MCF 10A (cell line): Measurements from ENCODE around the gene TRRAP. TPM values are rescaled to one million over a fixed set of nuclear protein-coding genes. Genes with fewer than 3 reads are reported as not detected.
"Not testable (repeated sequence)": the region's sequence is repeated elsewhere in the genome, so short reads cannot be mapped to it uniquely, and the experiment has no call there.

Experiments
- BruUV-seq: library from RNA; stranded (reverse); fragments of 400-500 nt; replicated peaks from 2 replicates; lab custom pipeline; 2021; lab: Mats Ljungman, UMichigan
- CTCF ChIA-PET: fragments of 300-600 bp; sonication (Branson Sonifier 250); formaldehyde crosslinking; extraction: SDS; loops from one replicate; lab custom pipeline; 2021; ENCODE audit warnings: antibody characterized with exemption, inconsistent platforms; lab: Yijun Ruan, JAX
- POLR2A ChIA-PET: fragments of 300-600, 350-650 bp; sonication (Branson Sonifier 250); formaldehyde crosslinking; extraction: SDS; loops from one replicate; lab custom pipeline; 2020; ENCODE audit warnings: antibody characterized with exemption, inconsistent platforms; lab: Yijun Ruan, JAX
- DNase-seq: peaks from one replicate; pipeline ENCODE4 v3.0.0-alpha.2; 2018; ENCODE audit not compliant: unreplicated experiment
- H3K27ac Mint-ChIP-seq: one replicate; pipeline ENCODE4 v1.8.0; 2022; ENCODE audit warnings: mild to moderate bottlenecking, low read depth, mixed read lengths; ENCODE audit not compliant: unreplicated experiment
- H3K27me3 Mint-ChIP-seq: one replicate; pipeline ENCODE4 v1.8.0; 2022; ENCODE audit warnings: mixed read lengths; ENCODE audit not compliant: insufficient read depth, unreplicated experiment
- H3K36me3 Mint-ChIP-seq: one replicate; pipeline ENCODE4 v1.8.0; 2022; ENCODE audit warnings: mild to moderate bottlenecking, moderate library complexity, mixed read lengths; ENCODE audit not compliant: insufficient read depth, unreplicated experiment
- H3K4me1 Mint-ChIP-seq: one replicate; pipeline ENCODE4 v1.8.0; 2022; ENCODE audit warnings: mixed read lengths; ENCODE audit not compliant: insufficient read depth, unreplicated experiment
- H3K4me3 Mint-ChIP-seq: one replicate; pipeline ENCODE4 v1.8.0; 2022; ENCODE audit warnings: mild to moderate bottlenecking, moderate library complexity, mixed read lengths; ENCODE audit not compliant: unreplicated experiment
- H3K9me3 Mint-ChIP-seq: one replicate; pipeline ENCODE4 v1.8.0; 2022; ENCODE audit warnings: mixed read lengths; ENCODE audit not compliant: unreplicated experiment
- intact Hi-C: fragments of 100-400 bp; cut with micrococcal nuclease; formaldehyde crosslinking; loops from 2 replicates; pipeline ENCODE4 v1.14.1; 2022
- total RNA-seq: library from RNA; stranded (reverse); gene quantifications from 2 replicates; pipeline ENCODE4 v1.2.3, GENCODE V29; 2022
- TF ChIP-seq, protein P1 (sequence below): fragments of 200-600 bp; IDR thresholded peaks from one replicate; pipeline ENCODE4 v1.8.0; 2022; ENCODE audit warnings: antibody characterized with exemption, mild to moderate bottlenecking; ENCODE audit not compliant: unreplicated experiment

Gene TRRAP
- total RNA-seq, 1 experiment from 2014 or later = 30.4 TPM

- H3K36me3 Mint-ChIP-seq = no peaks in the 10 kb centered on the region
- POLR2A ChIA-PET = no interaction called here
- no peak overlapping the region for H3K4me3 Mint-ChIP-seq
- peak; percentile 46 for DNase-seq
- TF ChIP-seq, protein P1, sequence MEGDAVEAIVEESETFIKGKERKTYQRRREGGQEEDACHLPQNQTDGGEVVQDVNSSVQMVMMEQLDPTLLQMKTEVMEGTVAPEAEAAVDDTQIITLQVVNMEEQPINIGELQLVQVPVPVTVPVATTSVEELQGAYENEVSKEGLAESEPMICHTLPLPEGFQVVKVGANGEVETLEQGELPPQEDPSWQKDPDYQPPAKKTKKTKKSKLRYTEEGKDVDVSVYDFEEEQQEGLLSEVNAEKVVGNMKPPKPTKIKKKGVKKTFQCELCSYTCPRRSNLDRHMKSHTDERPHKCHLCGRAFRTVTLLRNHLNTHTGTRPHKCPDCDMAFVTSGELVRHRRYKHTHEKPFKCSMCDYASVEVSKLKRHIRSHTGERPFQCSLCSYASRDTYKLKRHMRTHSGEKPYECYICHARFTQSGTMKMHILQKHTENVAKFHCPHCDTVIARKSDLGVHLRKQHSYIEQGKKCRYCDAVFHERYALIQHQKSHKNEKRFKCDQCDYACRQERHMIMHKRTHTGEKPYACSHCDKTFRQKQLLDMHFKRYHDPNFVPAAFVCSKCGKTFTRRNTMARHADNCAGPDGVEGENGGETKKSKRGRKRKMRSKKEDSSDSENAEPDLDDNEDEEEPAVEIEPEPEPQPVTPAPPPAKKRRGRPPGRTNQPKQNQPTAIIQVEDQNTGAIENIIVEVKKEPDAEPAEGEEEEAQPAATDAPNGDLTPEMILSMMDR = no peak
- H3K27ac Mint-ChIP-seq = no peak overlapping the region
- intact Hi-C loops = no loop called here
- no peaks in the 10 kb centered on the region for H3K27me3 Mint-ChIP-seq
- CTCF ChIA-PET = interaction anchor here (0.6 to 1.1 kb wide), 7 partner anchors 9 to 619 kb away, joined by 3 to 4 read pairs (median 3); no protein-coding TSS in a partner anchor
- no TSS peak for BruUV-seq
- H3K9me3 Mint-ChIP-seq = no peaks in the 10 kb centered on the region
- no peaks in the 10 kb centered on the region for H3K4me1 Mint-ChIP-seq
Measured at GRCh38 chr7:98872328-98872924, 5.9 kb upstream of the TRRAP start.

- H3K27ac Mint-ChIP-seq, H3K4me3 Mint-ChIP-seq, H3K36me3 Mint-ChIP-seq, H3K9me3 Mint-ChIP-seq, BruUV-seq, CTCF ChIA-PET, H3K27me3 Mint-ChIP-seq, H3K4me1 Mint-ChIP-seq, intact Hi-C loops, POLR2A ChIA-PET, DNase-seq: not testable (repeated sequence)
Measured at GRCh38 chr7:98873610-98874009, 4.7 kb upstream of the TRRAP start.

DNA sequence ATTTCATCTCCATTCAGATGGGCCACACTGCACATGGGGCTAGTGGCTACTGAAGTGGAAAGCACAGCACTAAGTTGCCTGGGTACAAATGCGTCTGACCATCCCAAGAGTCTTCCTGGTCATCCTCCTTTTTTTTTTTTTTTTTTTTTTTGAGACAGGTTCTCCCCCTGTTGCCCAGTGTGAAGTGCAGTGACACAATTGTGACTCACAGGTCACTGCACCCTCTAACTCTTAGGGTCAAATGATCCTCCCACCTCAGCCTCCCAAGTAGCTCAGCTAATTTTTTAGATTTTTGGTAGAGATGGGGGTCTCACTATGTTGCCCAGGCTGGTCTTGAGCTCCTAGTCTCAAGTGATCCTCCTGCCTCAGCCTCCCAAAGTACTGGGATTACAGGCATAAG lies 3.4 kb upstream of the TRRAP start:
- TF ChIP-seq, protein P1 = no peak
- CTCF ChIA-PET = no interaction called here
- no TSS peak for BruUV-seq
- no peak for DNase-seq
- H3K9me3 Mint-ChIP-seq = no peaks in the 10 kb centered on the region
- POLR2A ChIA-PET = no interaction called here
- H3K36me3 Mint-ChIP-seq = no peaks in the 10 kb centered on the region
- H3K27me3 Mint-ChIP-seq = no peaks in the 10 kb centered on the region
- intact Hi-C loops = no loop called here
- no peak overlapping the region for H3K27ac Mint-ChIP-seq
- no peaks in the 10 kb centered on the region for H3K4me1 Mint-ChIP-seq
- no peak overlapping the region for H3K4me3 Mint-ChIP-seq

DNA sequence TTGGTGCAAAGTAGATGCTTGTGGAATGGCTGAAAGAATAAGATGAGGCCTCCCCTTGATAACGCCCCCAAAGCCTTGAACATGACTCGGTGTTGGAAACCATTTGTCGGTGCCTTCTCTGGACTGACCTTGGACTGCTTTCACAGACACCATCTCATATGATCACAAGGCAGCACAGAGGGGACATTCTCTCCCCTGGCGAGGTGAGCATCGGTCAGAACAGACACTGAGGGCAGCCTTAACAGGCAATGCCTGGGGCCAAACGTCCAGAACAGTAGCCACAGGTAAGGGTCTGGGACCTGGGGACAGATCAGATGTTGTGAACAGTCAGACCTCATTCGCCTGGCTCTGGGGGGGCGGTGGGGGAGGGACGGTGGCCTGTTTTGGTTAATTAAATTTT lies 2.8 kb upstream of the TRRAP start:
- ChIA-PET CTCF (no interaction called here), POLR2A (no interaction called here)
- no peak for DNase-seq
- no peak overlapping the region for H3K4me3 Mint-ChIP-seq
- no peaks in the 10 kb centered on the region for H3K36me3 Mint-ChIP-seq
- no peaks in the 10 kb centered on the region for H3K4me1 Mint-ChIP-seq
- TF ChIP-seq, protein P1 = no peak
- intact Hi-C loops = no loop called here
- no TSS peak for BruUV-seq
- H3K27me3 Mint-ChIP-seq = no peaks in the 10 kb centered on the region
- H3K27ac Mint-ChIP-seq = no peak overlapping the region
- H3K9me3 Mint-ChIP-seq = no peaks in the 10 kb centered on the region
